GM12878 (cell line): ENCODE data around the gene RPGRIP1L. TPM values are rescaled to one million over a fixed set of nuclear protein-coding genes. Genes with fewer than 3 reads are reported as not detected.

Experiments used
- ATF3 ChIP-seq: IDR thresholded peaks from 2 replicates; pipeline ENCODE4 v1.6.1; 2011; ENCODE audit warnings: low read depth, mild to moderate bottlenecking, low read length, moderate library complexity, borderline replicate concordance; ENCODE audit errors: extremely low read depth
- CREM ChIP-seq: IDR thresholded peaks from 2 replicates; pipeline ENCODE4 v1.6.1; 2014; ENCODE audit warnings: antibody characterized with exemption, low read depth
- CTCF ChIP-seq, 3 experiments: IDR thresholded peaks in 2 of 3; conservative IDR thresholded peaks in 1 of 3; 2 replicates each; pipeline ENCODE4 v1.5.1; 2011; ENCODE audit warnings: low read depth in 3 of 3, low read length in 3 of 3, mild to moderate bottlenecking in 3 of 3, control low read depth in 2 of 3, moderate library complexity in 2 of 3, inconsistent platforms in 1 of 3, mixed read lengths in 1 of 3; ENCODE audit not compliant: control insufficient read depth in 2 of 3, insufficient read depth in 1 of 3; ENCODE audit errors: extremely low read depth in 1 of 3
- JUNB ChIP-seq: IDR thresholded peaks from 2 replicates; pipeline ENCODE4 v1.6.1; 2016; ENCODE audit warnings: antibody characterized with exemption, mild to moderate bottlenecking
- JUND ChIP-seq: IDR thresholded peaks from 2 replicates; pipeline ENCODE4 v1.6.1; 2012; ENCODE audit warnings: low read depth, mild to moderate bottlenecking, low read length, improper control_type of control experiment, moderate library complexity
- KLF5 ChIP-seq: fragments of 450-650 bp; IDR thresholded peaks from 2 replicates; pipeline ENCODE4 v1.6.1; 2014; ENCODE audit warnings: mild to moderate bottlenecking; ENCODE audit not compliant: partially characterized antibody
- LARP7 ChIP-seq: fragments of 450-650 bp; IDR thresholded peaks from 2 replicates; pipeline ENCODE4 v1.6.1; 2017; ENCODE audit warnings: mild to moderate bottlenecking
- MEF2B ChIP-seq: fragments of 450-650 bp; IDR thresholded peaks from 2 replicates; pipeline ENCODE4 v1.6.1; 2018; ENCODE audit warnings: mild to moderate bottlenecking, moderate library complexity; ENCODE audit not compliant: partially characterized antibody, poor library complexity, severe bottlenecking
- MXI1 ChIP-seq: fragments of 150-350 bp; IDR thresholded peaks from 2 replicates; pipeline ENCODE4 v1.6.1; 2011; ENCODE audit warnings: low read depth, mild to moderate bottlenecking, inconsistent platforms, low read length, improper control_type of control experiment
- NR2C1 ChIP-seq: fragments of 450-650 bp; IDR thresholded peaks from 2 replicates; pipeline ENCODE4 v1.6.1; 2017; ENCODE audit warnings: antibody characterized with exemption, mild to moderate bottlenecking, moderate library complexity
- POLR2A ChIP-seq: IDR thresholded peaks from 2 replicates; pipeline ENCODE4 v1.6.1; 2011; ENCODE audit warnings: low read depth, mild to moderate bottlenecking, low read length
- RCOR1 ChIP-seq: conservative IDR thresholded peaks from 2 replicates; pipeline ENCODE4 v1.6.1; 2012; ENCODE audit warnings: low read depth, low read length, improper control_type of control experiment
- RELB ChIP-seq: fragments of 450-650 bp; IDR thresholded peaks from 2 replicates; pipeline ENCODE4 v1.6.1; 2017; ENCODE audit warnings: low read depth, mild to moderate bottlenecking, moderate library complexity
- SP1 ChIP-seq: IDR thresholded peaks from one replicate; pipeline ENCODE4 v1.6.1; 2011; ENCODE audit warnings: low read depth, low read length
- STAT1 ChIP-seq: fragments of 450-650 bp; conservative IDR thresholded peaks from 2 replicates; pipeline ENCODE4 v1.6.1; 2014; ENCODE audit warnings: antibody characterized with exemption, mild to moderate bottlenecking
- TARDBP ChIP-seq: IDR thresholded peaks from 2 replicates; pipeline ENCODE4 v1.6.1; 2016; ENCODE audit warnings: borderline replicate concordance
- TCF3 ChIP-seq: IDR thresholded peaks from 2 replicates; pipeline ENCODE4 v1.6.1; 2012; ENCODE audit warnings: low read depth, mild to moderate bottlenecking, low read length, borderline replicate concordance; ENCODE audit not compliant: insufficient read depth
- USF1 ChIP-seq: IDR thresholded peaks from 2 replicates; pipeline ENCODE4 v1.6.1; 2011; ENCODE audit warnings: borderline replicate concordance, low read depth, mild to moderate bottlenecking, moderate library complexity, mixed read lengths, low read length; ENCODE audit not compliant: insufficient read depth; ENCODE audit errors: extremely low read length
- ZNF687 ChIP-seq: fragments of 450-650 bp; IDR thresholded peaks from 2 replicates; pipeline ENCODE4 v1.6.1; 2017; ENCODE audit warnings: mild to moderate bottlenecking, moderate library complexity
- ZZZ3 ChIP-seq: IDR thresholded peaks from 2 replicates; pipeline ENCODE4 v1.6.1; 2011; ENCODE audit warnings: low read depth; ENCODE audit not compliant: control insufficient read depth, insufficient read length
- polyA plus RNA-seq, 11 experiments: library from polyadenylated mRNA; depleted of rRNA in 4 of 11; unstranded in 6 of 11; stranded (reverse) in 5 of 11; fragments of >200 nt; fragmentation: Nextera tagmentation in 4 of 11; fragmentation: Illumina TruSeq in 1 of 11; extraction: Ambion mirVana in 4 of 11; extraction: Trizol in 1 of 11; gene quantifications; 1 replicate in 1 of 11; 2 replicates in 10 of 11; pipeline versions ENCODE4 v1.2.1 to v1.2.3, GENCODE V29; 2011 to 2016; ENCODE audit warnings: inconsistent platforms in 2 of 11, missing spikeins in 2 of 11, low read depth in 1 of 11
- total RNA-seq, 4 experiments: library from RNA; depleted of rRNA in 3 of 4; stranded (reverse); fragments of >200 nt in 3 of 4; fragmentation: Illumina TruSeq in 1 of 4; extraction: Trizol in 1 of 4; gene quantifications; 2 replicates each; pipeline versions ENCODE4 v1.2.1 to v1.2.3, GENCODE V29; 2013 to 2021

Gene RPGRIP1L
- total and polyA plus RNA-seq, 10 of the 15 experiments (the other 5 are each of a cell fraction or from before 2014, with no cell fraction given), result 3.5 to 9.6 (median 4.4) TPM

GRCh38 chr16:53703590-53704444 is at the start of gene RPGRIP1L, which contains the start of gene FTO (continued):
- TF ChIP-seq MXI1 (peak; percentile 94), USF1 (no peak), RELB (peak; percentile 76), MEF2B (peak; percentile 13), STAT1 (peak; percentile 68; the same call in 1 of the 2 replicates), CREM (peak; percentile 95), NR2C1 (peak; percentile 79), TARDBP (peak; percentile 96), KLF5 (no peak), TCF3 (peak; percentile 66; the same call in 1 of the 2 replicates), ATF3 (peak; percentile 24; the same call in 1 of the 2 replicates), JUNB (no peak), POLR2A (peak; percentile 71), CTCF (IDR thresholded peaks at IDR 0.05 in 2 of 3, conservative IDR thresholded peaks at IDR 0.05 in 1 of 3; ENCODE audit: control insufficient read depth in 2 of 3, extremely low read depth in 1 of 3, insufficient read depth in 1 of 3, low read depth in 3 of 3, low read length in 3 of 3) (no peak), JUND (0 out of 2 replicates have a peak, but pooled peaks have one; percentile 24), ZZZ3 (no peak), ZNF687 (no peak), RCOR1 (peak; percentile 92), LARP7 (0 out of 2 replicates have a peak, but pooled peaks have one; percentile 18), SP1 (no peak)
